Urinary bladder (tissue), 4 donors: ENCODE data around the gene DEPDC1B. TPM values are rescaled to one million over a fixed set of nuclear protein-coding genes. Genes with fewer than 3 reads are reported as not detected.
"Not testable (repeated sequence)": the region's sequence is repeated elsewhere in the genome, so short reads cannot be mapped to it uniquely, and the experiment has no call there.

Source experiments
- DNase-seq: peaks from one replicate; pipeline ENCODE4 v3.0.0-alpha.2; 2015; ENCODE audit errors: extremely low spot score
- H3K27ac ChIP-seq: one replicate; pipeline ENCODE4 v1.5.1; 2013; ENCODE audit warnings: low read depth, mild to moderate bottlenecking, moderate library complexity
- H3K36me3 ChIP-seq: one replicate; pipeline ENCODE4 v1.6.1; 2013; ENCODE audit warnings: mild to moderate bottlenecking, moderate library complexity; ENCODE audit not compliant: insufficient read depth
- H3K4me1 ChIP-seq: one replicate; pipeline ENCODE4 v1.6.1; 2013; ENCODE audit warnings: mild to moderate bottlenecking, moderate library complexity; ENCODE audit not compliant: insufficient read depth
- H3K4me3 ChIP-seq: one replicate; pipeline ENCODE4 v1.5.1; 2013; ENCODE audit warnings: low read depth, low read length
- WGBS: extraction: QIAGEN DNeasy Blood & Tissue Kit; methylation state at CpG from one replicate; pipeline ENCODE4 v1.1.7; 2013; 5-methylcytosine and 5-hydroxymethylcytosine counted together
- polyA plus RNA-seq: library from polyadenylated mRNA; stranded (reverse); fragments of 200-250 nt; gene quantifications from one replicate; pipeline ENCODE4 v1.2.3, GENCODE V29; 2013
- total RNA-seq: library from RNA; depleted of rRNA; stranded (reverse); fragments of >200 nt; gene quantifications from one replicate; pipeline ENCODE4 v1.2.3, GENCODE V29; 2014
- donor health status: healthy with polysubstance abuse.
- donor health status: healthy.

Gene DEPDC1B
- total and polyA plus RNA-seq, 2 donors, result 0.23 to 8.4 TPM

- not testable (repeated sequence) for H3K27ac ChIP-seq, DNase-seq, H3K36me3 ChIP-seq, H3K4me1 ChIP-seq, H3K4me3 ChIP-seq
- WGBS, result 49% methylated on average over 3 of the region's 3 CpGs
Measured at GRCh38 chr5:60715201-60715928, 15.4 kb upstream of the DEPDC1B start.

- Histone ChIP-seq H3K4me1 (no peaks in the 10 kb centered on the region), H3K4me3 (no peak overlapping the region), H3K36me3 (no peaks in the 10 kb centered on the region), H3K27ac (no peak overlapping the region)
- 91% methylated on average over 5 of the region's 5 CpGs for WGBS
- DNase-seq, result no peak
Measured at GRCh38 chr5:60712950-60713349, 13.0 kb upstream of the DEPDC1B start.

GRCh38 chr5:60711892-60712291, 11.9 kb upstream of the DEPDC1B start:
- not testable (repeated sequence) for H3K36me3 ChIP-seq, H3K4me3 ChIP-seq, DNase-seq, H3K27ac ChIP-seq, H3K4me1 ChIP-seq
- 80% methylated on average over 3 of the region's 3 CpGs for WGBS

GRCh38 chr5:60710362-60710761, 10.4 kb upstream of the DEPDC1B start:
- 57% methylated on average over 3 of the region's 3 CpGs for WGBS
- no peak overlapping the region for H3K27ac ChIP-seq
- no peak for DNase-seq
- H3K4me1 ChIP-seq, result no peaks in the 10 kb centered on the region
- no peak overlapping the region for H3K4me3 ChIP-seq
- H3K36me3 ChIP-seq, result no peaks in the 10 kb centered on the region

GRCh38 chr5:60705144-60705543, 5.2 kb upstream of the DEPDC1B start:
- no peak for DNase-seq
- H3K4me1 ChIP-seq, result no peaks in the 10 kb centered on the region
- H3K27ac ChIP-seq, result no peak overlapping the region
- H3K36me3 ChIP-seq, result no peaks in the 10 kb centered on the region
- no peak overlapping the region for H3K4me3 ChIP-seq

GRCh38 chr5:60703944-60704343, 4.0 kb upstream of the DEPDC1B start:
- Histone ChIP-seq H3K27ac (no peak overlapping the region), H3K36me3 (no peaks in the 10 kb centered on the region), H3K4me1 (no peaks in the 10 kb centered on the region), H3K4me3 (no peak overlapping the region)
- DNase-seq, result no peak
- WGBS, result 92% methylated on average over 2 of the region's 2 CpGs

GRCh38 chr5:60701321-60701968, 1.5 kb upstream of the DEPDC1B start:
- DNase-seq, result no peak
- Histone ChIP-seq H3K36me3 (no peaks in the 10 kb centered on the region), H3K4me1 (no peaks in the 10 kb centered on the region), H3K4me3 (no peak overlapping the region), H3K27ac (no peak overlapping the region)
- 47% methylated on average over 8 of the region's 8 CpGs for WGBS

- Histone ChIP-seq H3K4me1 (no peaks in the 10 kb centered on the region), H3K27ac (no peak overlapping the region), H3K36me3 (no peaks in the 10 kb centered on the region), H3K4me3 (peak overlapping the region; percentile 53)
- DNase-seq, result no peak
- under 1% methylated on average over 16 of the region's 16 CpGs for WGBS
Measured at GRCh38 chr5:60700416-60700757, 421 bp upstream of the DEPDC1B start.

GRCh38 chr5:60699288-60699608, 718 bp downstream of the DEPDC1B start:
- H3K4me3 ChIP-seq, result peak overlapping the region; percentile 53
- H3K36me3 ChIP-seq, result no peaks in the 10 kb centered on the region
- WGBS, result under 1% methylated on average over 9 of the region's 9 CpGs
- H3K27ac ChIP-seq, result no peak overlapping the region
- DNase-seq, result no peak
- H3K4me1 ChIP-seq, result no peaks in the 10 kb centered on the region

GRCh38 chr5:60698336-60698735, 1.6 kb downstream of the DEPDC1B start:
- Histone ChIP-seq H3K4me3 (no peak overlapping the region), H3K36me3 (no peaks in the 10 kb centered on the region), H3K27ac (no peak overlapping the region), H3K4me1 (no peaks in the 10 kb centered on the region)
- DNase-seq, result no peak
- WGBS, result 92% methylated on average over 7 of the region's 7 CpGs

GRCh38 chr5:60690326-60690725, 9.6 kb downstream of the DEPDC1B start:
- no peak overlapping the region for H3K4me3 ChIP-seq
- 81% methylated on average over 4 of the region's 4 CpGs for WGBS

GRCh38 chr5:60688980-60689379, 11.0 kb downstream of the DEPDC1B start:
- no peak for DNase-seq
- Histone ChIP-seq H3K27ac (no peak overlapping the region), H3K4me1 (no peaks in the 10 kb centered on the region), H3K36me3 (no peaks in the 10 kb centered on the region), H3K4me3 (no peak overlapping the region)
- WGBS, result 87% methylated on average over 1 of the region's 1 CpG

More at GRCh38 chr5:60690326-60690725, 9.6 kb downstream of the DEPDC1B start:
- no peak overlapping the region for H3K27ac ChIP-seq
- DNase-seq, result no peak
- H3K36me3 ChIP-seq, result no peaks in the 10 kb centered on the region
- H3K4me1 ChIP-seq, result no peaks in the 10 kb centered on the region

GRCh38 chr5:60687927-60688720, 11.8 kb downstream of the DEPDC1B start:
- no peak for DNase-seq
- Histone ChIP-seq H3K36me3 (no peaks in the 10 kb centered on the region), H3K27ac (no peak overlapping the region), H3K4me3 (no peak overlapping the region), H3K4me1 (no peaks in the 10 kb centered on the region)
- 70% methylated on average over 3 of the region's 3 CpGs for WGBS

GRCh38 chr5:60686157-60686556, 13.8 kb downstream of the DEPDC1B start:
- Histone ChIP-seq H3K4me3 (no peak overlapping the region), H3K27ac (no peak overlapping the region), H3K4me1 (no peaks in the 10 kb centered on the region), H3K36me3 (no peaks in the 10 kb centered on the region)
- no peak for DNase-seq
- 91% methylated on average over 4 of the region's 4 CpGs for WGBS
